ENCODE data around the gene MORF4L1. TPM values are rescaled to one million over a fixed set of nuclear protein-coding genes. Genes with fewer than 3 reads are reported as not detected.
A peak's percentile ranks its signal among the peaks of the same experiment; 100 is the strongest.

Gene MORF4L1
- total and polyA plus RNA-seq, 11 donors: 162 to 549 (median 328) TPM

GRCh38 chr15:78879517-78880241 is 7.0 kb downstream of the MORF4L1 start:
- intact Hi-C loops (cut with DNase I): loop anchor here in 3 of 10 donors (10.0 kb wide), 3 partner anchors 55 to 125 kb away; no protein-coding TSS in a partner anchor
- peaks cover 10 to 89% (median 76%) of the 10 kb centered on the region in 12 donors for H3K4me1 ChIP-seq
- no peaks in the 10 kb centered on the region for H3K27me3 ChIP-seq
- no peak for TF ChIP-seq POLR2A (IDR thresholded peaks at IDR 0.05)
- TF ChIP-seq CTCF (IDR thresholded peaks at IDR 0.05): no peak
- DNase-seq (no peak), ATAC-seq (no peak)
- peak overlapping the region in 5 of 12 donors; percentile 6 to 30 (median 13) for H3K27ac ChIP-seq
- 20 to 22% (median 21%) methylated on average over 6 of the region's 6 CpGs for WGBS, 4 donors
- no peaks in the 10 kb centered on the region for H3K9me3 ChIP-seq
- peaks cover 0 to 62% (median 44%) of the 10 kb centered on the region in 9 donors for H3K36me3 ChIP-seq
- H3K4me3 ChIP-seq: no peak overlapping the region

DNA sequence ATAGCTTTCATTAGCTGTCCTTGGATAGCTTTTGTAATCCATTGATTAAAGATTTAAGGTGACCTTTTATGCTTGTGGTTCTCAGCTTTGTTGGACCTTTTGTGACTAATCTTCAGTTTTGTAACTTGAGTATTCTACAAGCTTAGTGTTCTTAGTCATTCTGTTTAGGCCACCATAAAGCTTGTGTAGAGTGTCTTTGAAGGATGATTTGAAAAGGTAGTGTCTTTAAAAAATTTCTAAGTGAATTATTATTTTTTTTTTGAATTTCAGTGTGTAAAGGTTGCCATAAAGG is 7.5 kb downstream of the MORF4L1 start:
- peak overlapping the region in 3 of 12 donors; percentile 7 to 23 (median 13) for H3K27ac ChIP-seq

DNA sequence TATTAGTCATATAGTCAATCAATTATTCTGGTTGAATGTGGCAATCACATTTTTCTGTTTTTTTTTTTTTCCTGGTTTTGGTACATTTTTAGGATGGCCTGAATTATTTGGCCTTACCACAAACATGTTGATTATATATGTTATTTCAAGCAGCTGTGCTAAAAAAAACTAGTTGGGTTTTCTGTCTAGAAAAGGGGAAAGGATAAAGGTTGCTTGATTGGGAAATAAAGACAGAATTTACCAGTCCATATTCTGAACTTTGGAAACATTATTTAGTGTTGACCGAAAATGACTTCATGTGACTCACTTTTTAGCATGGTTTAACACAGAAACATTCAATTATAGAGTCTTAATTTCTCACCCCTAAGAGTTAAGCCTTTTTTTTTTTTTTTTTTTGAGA is 8.1 kb downstream of the MORF4L1 start:
- no peaks in the 10 kb centered on the region for H3K27me3 ChIP-seq

More for the DNA sequence above, 7.5 kb downstream of the MORF4L1 start:
- no peak overlapping the region for H3K4me3 ChIP-seq
- peaks cover 0 to 67% (median 47%) of the 10 kb centered on the region in 9 donors for H3K36me3 ChIP-seq
- ATAC-seq (no peak), DNase-seq (no peak)
- intact Hi-C loops (cut with DNase I): no loop called here
- H3K27me3 ChIP-seq: no peaks in the 10 kb centered on the region
- TF ChIP-seq CTCF (IDR thresholded peaks at IDR 0.05) (no peak), POLR2A (IDR thresholded peaks at IDR 0.05) (no peak)
- peaks cover 10 to 85% (median 75%) of the 10 kb centered on the region in 12 donors for H3K4me1 ChIP-seq
- H3K9me3 ChIP-seq: no peaks in the 10 kb centered on the region

More for the DNA sequence above, 8.1 kb downstream of the MORF4L1 start:
- Histone ChIP-seq H3K4me1 (peaks cover 10 to 85% (median 71%) of the 10 kb centered on the region in 12 donors), H3K4me3 (no peak overlapping the region), H3K36me3 (peaks cover 0 to 73% (median 53%) of the 10 kb centered on the region in 9 donors), H3K9me3 (no peaks in the 10 kb centered on the region), H3K27ac (peak overlapping the region in 1 of 12 donors; percentile 13)
- 89 to 96% (median 91%) methylated on average over 1 of the region's 1 CpG for WGBS, 4 donors
- DNase-seq: no peak
- intact Hi-C loops (cut with DNase I): no loop called here
- TF ChIP-seq POLR2A (IDR thresholded peaks at IDR 0.05): no peak
- TF ChIP-seq CTCF (IDR thresholded peaks at IDR 0.05): no peak
- no peak for ATAC-seq

Measured in heart left ventricle (tissue), 16 donors.